Dedifferentiated amniotic fluid mesenchymal stem cell (primary cell): ENCODE measurements around the gene PEAK1.
"Not testable (repeated sequence)": the region's sequence is repeated elsewhere in the genome, so short reads cannot be mapped to it uniquely, and the experiment has no call there.

Experiments used
- DNase-seq: peaks from one replicate; pipeline ENCODE4 v3.0.0-alpha.2; 2016; ENCODE audit errors: extremely low spot score

Gene PEAK1

DNA sequence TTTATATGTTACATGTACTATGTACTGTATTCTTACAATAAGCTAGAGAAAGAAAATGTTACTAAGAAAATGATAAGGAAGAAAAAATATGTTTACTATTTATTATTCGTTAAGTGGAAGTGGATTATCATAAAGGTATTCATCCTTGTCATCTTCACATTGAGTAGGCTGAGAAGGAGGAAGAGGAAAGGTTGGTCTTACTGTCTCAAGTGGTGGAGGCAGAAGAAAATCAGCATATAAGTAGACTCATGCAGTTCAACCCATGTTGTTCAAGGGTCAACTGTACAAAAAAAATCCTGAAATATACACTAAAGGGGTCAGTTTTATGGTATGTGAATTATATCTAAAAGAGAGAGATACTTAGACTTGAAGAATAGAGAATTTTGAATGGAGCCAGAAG lies 6.5 kb upstream of the PEAK1 start:
- DNase-seq = no peak

DNA sequence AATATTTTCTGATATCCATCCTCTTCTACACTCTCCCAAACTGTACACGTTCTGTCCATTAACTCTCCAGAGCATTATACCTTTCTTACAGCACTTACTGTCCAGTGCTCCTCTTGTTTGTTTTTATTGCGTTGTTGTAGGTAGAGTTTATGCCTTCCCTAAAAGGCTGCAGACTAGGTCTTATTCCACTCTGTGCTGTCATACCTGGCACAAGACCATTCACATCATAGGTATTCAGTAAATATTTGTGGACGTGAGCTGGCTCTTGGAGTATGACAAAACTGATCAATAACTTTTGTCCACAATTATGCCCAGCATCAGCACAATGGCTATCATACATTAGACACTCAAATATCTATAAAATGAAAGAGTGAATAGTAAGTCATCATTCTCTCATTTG lies 5.2 kb upstream of the PEAK1 start:
- DNase-seq = no peak

DNA sequence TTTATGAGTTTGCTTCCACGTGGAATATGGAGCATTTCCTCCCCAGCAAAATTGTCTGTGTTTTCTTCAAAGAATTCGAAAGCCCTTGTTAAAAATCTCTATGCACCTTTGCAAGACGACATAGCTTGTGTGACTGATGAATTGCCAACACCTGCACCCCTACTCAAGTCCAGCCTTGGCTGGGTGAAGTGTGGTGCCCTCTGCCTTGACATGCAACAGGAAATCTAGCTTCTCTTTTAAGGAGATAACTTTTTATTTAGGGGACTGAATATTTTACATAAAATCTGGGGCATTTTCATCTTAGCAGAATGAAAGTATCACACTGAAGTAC lies 1.4 kb upstream of the PEAK1 start:
- no peak for DNase-seq

DNA sequence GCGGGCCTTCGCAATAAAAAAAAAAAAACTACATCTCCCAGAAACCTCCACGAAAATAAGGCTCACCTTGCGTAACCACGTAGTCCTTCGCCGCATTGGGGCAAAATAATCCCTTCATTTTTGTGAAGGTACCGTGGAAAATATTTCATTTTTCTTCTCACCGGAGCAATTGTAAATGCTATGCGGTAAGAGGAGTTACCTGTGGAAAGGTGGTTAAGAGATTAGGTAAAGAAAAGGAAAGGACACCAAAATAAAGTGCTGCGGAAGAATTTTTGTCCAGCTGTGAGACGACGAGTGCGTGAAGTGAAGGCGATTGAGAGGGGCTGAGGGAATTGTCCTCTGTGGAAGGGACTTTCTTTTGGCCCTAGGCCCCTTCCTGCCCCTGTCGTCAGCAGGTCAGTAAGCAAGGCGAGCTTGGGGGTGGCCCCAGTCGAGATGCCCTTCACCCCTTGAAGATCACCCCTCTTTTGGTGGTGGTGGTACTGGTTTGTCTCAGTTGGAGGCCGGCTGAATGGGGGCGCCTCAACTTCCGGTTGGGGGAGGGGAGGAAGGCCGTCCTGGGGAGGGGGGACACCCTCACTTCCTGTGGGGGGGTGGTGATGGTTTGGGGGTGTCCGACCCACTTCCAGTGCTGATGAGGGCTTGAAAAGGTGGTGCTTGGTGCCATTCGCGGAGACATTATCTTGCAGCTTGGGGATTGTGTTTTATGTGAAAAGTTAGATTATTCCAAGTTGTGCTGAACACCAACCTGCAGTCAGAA lies 886 bp upstream of the PEAK1 start, which contains the start of gene HMG20A:
Gene HMG20A, plus strand, starts transcription at position 279 of the 760 bp plus-strand sequence. CDS start 37,520 bp downstream, outside the sequence.
- peak; percentile 53 for DNase-seq

DNA sequence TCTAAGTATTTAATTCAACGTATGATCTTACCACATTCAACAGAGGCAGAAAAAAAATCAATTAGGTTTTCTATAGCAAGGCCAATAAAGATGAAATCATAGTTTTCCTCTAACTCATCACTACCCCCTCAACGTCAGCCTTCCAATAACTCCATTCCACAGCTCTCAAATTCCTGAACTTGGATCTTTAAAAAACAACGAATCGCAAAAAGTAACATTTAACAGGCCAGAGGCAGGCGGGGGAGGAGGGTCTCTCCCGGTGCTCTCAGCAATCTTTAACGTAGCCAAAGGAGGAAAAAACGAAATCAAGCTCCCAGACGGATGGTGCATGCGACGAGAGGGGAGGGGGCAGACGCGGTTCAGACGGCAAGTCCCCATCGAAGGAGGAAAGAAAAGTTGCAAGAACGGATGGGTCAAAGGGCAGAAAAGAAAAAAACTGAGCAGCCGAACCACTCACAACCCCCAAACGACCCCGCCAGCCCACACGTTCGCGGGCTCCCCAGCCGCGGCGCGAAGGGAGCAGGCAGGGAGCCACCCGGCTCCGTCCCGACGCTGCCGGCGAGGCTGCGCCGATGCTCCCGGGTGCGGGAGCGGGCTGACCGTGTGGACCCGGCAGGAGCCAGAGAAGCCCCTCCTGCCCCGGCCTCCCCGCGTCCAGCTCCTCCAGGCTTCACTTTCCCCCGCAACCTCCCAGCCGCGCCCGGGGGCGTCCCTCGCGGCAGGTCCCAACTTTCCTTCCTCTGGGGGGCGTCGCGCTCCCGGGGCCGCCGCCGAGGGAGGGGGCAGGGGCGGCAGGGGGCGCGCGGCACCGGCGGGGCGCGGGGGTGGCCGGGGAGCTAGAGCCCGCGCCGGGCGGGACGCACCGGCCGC lies 703 bp downstream of the PEAK1 start:
- no peak for DNase-seq

DNA sequence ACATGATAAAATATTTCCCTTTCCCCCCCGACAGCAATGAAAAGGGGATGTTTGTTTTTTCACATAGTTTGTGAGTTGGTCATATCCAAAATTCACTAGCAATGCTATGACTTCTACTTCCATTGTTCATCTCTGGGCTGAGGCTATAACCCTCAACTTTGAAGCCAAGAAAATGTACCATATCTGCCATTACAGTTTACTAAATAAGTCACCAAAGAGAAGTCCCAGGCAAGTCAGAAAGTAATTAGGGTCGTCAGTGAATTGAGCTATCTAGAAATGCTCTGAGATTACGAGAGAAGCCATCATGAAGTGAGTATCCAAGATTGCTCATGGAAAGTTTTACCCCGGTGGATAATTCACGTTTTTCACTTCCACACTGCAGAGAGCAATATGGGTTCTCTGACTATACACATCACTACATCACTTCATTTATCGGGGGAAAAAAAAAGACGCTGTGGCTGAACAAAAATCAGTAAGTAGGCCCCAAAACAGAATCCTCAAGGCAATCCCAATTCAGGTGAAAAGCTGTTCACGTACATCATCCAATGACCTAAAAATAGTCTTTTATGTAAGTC lies 1.4 kb downstream of the PEAK1 start:
- DNase-seq = no peak

DNA sequence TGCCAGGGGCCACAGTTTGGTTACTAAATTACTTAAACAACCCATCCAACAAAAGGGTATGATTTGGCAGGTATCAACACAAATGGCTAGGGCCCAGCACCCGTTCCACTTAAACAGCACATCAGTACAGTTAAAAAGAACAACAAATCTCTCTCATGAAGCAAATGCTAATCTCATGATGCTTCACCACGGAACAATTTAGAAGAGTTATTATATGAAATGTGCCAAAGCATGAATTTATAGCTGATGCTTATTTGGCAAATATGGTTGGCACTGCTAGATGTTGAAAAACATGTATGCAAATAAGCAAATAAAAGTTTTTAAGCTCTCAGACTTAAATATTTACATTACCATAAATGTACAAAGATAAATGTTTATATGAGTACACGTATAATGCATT lies 2.3 kb downstream of the PEAK1 start:
- no peak for DNase-seq

DNA sequence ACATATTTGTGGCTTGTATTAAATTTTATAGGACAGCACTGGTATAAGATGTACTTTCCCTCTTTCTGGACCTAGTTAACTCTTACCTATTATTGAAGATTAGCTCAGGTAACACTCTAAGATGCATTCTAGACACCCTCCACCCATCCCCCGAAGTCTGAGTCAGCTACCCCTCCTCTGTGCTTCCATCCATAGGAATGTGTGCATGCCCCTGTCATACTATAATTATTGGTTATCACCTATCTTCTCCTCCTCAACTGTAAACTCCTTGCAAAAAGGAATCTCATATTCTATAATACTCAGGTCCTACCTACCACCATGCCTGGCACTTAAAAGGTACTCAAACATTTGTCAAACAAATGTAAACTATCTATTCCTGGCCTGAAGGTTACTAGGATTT lies 3.0 kb downstream of the PEAK1 start:
- no peak for DNase-seq

DNA sequence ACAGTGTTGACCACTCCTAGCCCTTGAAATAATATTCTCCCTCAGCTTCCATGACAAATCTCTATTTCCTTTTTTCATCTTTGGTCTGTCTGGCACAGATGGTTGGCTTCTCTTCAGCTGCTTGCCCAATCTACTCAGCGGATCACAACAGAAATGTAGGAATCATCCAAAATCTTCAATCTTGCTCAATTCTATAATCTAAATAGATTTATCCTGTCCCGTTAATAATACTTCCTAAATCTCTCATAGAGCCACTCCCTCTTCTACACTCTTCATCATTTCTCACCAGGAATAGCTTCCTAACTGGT lies 3.8 kb downstream of the PEAK1 start:
- DNase-seq = peak; percentile 39

DNA sequence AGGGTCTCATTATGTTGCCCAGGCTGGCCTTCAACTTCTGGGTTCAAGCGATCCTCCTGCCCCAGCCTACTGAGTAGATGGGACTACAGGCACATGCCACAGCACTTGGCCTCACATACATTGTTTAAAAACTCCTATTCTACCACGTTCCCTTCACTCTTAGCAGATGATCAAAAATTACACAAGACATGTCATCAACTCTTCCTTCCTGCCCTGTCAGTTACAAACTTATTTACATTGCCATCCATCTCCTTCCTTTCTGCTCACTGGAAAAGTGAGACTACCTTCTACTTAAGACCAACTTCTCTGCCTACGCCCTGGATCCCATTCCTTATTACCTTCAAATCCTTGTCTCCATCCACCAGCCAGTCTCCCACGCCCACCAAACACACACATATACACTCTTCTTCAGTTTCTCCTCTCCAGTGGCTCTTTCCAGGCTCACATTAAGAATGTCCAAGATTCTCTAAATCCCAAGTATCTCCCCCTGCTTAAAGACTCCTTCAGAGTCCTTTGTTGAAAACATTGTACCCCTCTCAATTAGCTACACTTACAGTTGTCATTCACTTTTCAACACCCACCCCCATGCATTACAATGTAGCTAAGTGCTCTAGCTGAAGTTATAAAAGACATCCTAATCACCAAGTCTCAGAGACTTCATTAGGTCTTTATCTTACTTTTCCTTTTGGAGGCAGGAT lies 4.3 kb downstream of the PEAK1 start:
- no peak for DNase-seq

DNA sequence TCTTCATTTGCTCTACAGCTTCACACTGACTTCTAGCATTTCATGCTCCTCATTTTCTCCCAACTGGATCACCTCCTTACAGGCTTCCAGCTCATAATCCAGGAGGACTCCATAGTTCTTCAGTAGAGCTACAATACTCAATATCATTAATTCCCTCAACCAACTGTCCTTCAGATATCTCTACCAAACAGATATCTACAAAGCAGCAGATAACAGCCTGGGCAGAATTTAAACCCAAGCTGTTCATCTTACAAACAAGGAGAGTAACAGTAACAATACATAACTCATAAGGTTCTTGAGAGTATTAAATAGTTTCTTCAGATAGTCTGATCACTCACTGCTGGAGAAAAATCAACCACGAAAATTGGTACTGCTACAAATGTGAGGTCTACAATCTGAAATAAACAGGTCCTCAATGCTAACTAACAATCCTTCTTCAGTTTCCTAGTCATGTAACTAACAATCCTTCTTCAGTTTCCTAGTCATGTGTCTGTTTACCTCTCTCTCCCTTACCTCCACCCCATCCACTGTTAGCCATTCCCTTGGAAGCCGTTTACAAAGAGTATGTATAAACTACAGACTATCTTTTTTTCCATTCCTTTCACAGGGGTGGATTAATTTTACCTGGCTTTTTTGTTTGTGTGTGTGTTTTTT lies 5.0 kb downstream of the PEAK1 start:
- no peak for DNase-seq

DNA sequence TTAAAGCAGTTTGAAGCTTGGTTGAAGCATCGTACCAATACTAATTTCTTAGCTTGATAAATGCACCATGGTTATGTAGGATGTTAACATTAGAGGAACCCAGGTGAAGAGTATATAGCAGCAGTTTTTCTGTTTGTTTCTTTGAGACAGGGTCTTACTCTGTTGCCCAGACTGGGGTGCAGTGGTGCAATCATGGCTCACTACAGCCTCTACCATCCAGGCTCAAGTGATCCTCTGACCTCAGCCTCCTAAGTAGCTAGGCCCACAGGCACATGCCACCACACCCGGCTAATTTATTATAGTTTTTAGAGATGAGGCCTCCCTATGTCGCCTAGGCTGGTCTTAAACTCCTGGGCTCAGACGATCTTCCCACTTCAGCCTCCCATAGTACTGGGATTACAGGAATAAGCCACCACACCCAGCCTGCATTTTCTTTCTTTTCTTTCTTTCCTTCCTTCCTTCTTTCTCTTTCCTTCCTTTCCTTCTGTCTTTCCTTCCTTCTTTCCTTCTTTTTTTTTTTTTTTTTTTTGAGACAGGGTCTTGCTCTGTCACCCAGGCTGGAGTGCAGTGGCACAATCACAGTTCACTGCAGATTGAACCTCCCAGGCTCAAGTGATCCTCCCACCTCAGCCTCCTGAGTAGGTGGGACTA lies 6.1 kb downstream of the PEAK1 start:
- no peak for DNase-seq

DNA sequence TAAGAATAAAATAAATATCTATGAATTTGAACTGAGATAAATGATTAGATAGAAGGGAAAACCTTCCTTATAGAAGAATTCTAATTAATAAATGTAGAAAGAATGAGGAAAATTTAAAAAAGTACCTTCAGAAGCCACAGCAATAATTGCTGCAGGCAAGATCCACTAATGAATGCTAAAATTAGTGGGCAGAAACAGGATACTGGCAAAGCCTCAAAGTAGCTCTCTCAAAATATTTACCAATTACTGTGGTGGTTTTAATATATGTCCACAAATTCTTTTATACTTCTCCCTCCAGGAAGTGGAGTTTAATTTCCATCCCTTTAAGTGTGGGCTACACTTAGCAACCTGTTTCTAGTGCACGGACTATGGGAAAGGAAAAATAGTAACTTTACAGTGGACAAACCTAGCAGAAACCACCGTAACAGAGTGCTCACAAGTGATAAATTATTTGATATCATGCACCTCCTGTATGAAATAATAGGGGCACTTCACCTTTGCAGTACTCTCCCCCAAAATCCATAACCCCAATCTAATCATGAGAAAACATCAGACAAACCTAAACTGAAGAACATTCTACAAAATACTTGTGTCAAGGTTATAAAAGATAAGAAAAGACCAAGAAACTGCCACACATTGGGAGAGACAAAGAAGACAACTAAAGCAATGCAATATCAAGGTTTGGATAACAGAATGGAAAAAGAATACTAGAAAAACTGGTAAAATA lies 6.8 kb downstream of the PEAK1 start:
- DNase-seq = no peak

DNA sequence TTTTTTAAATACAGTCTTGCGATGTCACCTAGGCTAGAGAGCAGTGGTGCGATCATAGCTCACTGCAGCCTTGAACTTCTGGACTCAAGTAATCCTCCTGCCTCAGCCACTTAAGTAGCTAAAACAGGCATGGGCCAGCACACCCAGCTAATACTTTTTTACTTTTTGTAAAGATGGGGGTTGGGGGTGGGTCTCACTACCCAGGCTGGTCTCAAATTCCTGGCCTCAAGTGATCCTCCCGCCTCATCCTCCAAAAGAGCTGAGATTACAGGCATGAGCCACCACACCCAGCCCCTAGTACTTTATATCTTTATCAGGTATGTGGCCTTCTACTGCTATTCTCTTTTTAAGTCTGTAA lies 8.3 kb downstream of the PEAK1 start:
- no peak for DNase-seq

DNA sequence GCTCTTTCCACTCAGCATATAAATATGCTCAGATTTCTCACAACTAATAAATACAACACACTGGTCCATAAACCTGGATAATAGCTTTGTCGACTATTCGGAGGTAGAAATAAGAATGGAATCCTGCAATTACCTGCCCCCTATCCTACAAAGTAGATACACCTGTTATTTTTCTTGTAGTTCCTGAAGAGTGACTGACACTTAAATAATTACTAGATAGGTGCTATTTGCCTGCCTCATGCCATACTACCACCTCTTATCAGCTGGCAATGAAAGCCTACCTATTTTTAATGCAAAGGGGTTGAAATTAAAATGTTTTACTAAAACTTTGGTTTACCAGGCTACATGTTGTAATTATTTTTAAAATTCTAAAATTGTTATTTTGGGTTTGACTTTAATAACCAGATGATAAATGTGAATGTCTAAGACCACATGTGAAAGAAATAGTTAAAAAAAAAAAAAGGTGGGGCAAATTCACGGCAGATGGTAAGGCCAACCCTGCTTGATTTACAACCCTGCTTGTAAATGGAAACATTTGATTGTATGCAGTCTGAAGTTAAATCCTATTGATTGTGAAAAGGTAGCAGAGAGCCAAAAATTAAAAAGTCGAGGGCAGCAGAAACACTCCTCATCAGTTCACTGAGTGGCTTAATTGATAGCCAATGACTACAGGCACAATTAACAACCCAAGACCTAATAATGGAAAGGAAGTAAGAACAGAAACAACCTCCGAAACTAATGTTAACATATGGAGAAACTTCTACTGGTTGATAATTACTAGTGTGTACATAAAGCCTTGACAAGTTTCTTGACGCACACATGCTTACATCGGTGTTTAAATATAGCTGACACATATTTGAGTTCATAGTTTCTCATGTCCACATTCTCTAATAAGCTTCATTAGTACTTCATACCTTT lies 8.9 kb downstream of the PEAK1 start:
- DNase-seq = no peak

DNA sequence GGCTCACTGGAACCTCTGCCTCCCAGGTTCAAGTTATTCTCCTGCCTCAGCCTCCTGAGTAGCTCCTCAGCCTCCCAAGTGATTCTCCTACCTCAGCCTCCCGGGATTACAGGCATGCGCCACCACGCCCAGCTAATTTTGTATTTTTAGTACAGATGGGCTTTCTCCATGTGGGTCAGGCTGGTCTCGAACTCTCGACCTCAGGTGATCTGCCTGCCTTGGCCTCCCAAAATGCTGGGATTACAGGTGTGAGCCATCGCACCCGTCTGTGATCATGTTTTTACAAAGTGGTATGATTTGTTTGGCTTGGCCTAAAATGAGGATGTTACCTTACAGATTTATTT lies 9.8 kb downstream of the PEAK1 start:
- DNase-seq = not testable (repeated sequence)

DNA sequence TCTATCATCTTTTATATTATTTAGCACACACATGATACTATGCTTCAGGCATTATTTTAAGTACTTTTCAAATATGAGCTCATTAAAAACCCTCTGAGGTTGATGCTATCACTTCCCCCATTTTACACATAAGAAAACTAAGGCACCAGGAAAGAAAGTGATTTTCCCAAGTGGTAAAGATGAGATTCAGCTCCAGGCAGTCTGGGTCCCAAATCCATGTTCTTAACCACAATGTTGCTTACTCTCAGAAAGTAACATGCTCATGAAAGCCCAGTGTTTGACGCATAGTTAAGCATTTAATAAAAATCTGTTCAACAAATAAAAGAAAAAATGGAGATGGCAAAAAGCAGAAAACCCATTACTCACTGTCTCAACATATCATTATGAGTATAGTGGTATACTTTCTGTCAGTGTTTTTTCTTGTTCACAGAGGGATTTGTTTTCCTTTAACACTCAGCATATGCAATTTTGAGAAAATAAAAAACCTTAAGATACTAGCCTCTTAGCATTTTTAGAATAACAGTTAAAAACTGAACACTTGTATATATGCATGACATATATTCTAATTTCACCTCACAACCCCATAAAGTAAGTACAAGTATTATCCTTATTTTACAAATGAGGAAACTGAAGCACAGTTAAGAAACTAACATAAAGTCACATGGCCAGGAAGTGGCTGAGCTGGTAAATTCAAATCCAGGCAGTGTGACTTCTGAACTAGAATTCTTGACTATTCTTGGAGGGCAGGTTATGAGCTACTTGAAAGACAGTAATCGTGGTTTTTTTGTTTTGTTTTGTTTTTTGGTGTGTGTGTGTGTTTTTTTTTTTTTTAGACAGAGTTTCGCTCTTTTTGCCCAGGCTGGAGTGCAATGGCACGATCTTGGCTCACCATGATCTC lies 10.4 kb downstream of the PEAK1 start:
- DNase-seq = no peak

DNA sequence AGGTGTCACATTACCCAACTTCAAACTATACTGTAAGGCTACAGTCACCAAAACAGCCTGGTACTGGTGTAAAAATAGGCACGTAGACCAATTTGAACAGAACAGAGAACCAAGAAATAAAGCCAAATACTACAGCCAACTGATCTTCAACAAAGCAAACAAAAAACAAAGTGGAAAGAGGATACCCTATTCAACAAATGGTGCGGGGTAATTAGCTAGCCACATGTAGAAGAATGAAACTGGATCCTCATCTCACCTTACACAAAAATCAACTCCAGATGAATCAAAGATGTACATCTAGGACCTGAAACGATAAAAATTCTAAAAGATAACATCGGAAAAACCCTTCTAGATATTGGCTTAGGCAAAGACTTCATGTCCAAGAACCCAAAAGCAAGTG lies 13.1 kb downstream of the PEAK1 start:
- DNase-seq = no peak
